GM20000 (cell line): ENCODE data around the gene VEZT.

Experiments
- DNase-seq: peaks from one replicate; pipeline ENCODE4 v3.0.0; 2012; ENCODE audit warnings: low spot score
- TF ChIP-seq, protein P1 (sequence below): IDR thresholded peaks from 2 replicates; pipeline ENCODE4 v1.5.1; 2012; ENCODE audit warnings: mild to moderate bottlenecking, control low read depth; ENCODE audit errors: extremely low read depth, missing control alignments

VEZT gene

GRCh38 chr12:95200128-95200894 is 17.3 kb upstream of the VEZT start:
- TF ChIP-seq, protein P1, sequence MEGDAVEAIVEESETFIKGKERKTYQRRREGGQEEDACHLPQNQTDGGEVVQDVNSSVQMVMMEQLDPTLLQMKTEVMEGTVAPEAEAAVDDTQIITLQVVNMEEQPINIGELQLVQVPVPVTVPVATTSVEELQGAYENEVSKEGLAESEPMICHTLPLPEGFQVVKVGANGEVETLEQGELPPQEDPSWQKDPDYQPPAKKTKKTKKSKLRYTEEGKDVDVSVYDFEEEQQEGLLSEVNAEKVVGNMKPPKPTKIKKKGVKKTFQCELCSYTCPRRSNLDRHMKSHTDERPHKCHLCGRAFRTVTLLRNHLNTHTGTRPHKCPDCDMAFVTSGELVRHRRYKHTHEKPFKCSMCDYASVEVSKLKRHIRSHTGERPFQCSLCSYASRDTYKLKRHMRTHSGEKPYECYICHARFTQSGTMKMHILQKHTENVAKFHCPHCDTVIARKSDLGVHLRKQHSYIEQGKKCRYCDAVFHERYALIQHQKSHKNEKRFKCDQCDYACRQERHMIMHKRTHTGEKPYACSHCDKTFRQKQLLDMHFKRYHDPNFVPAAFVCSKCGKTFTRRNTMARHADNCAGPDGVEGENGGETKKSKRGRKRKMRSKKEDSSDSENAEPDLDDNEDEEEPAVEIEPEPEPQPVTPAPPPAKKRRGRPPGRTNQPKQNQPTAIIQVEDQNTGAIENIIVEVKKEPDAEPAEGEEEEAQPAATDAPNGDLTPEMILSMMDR = no peak
- DNase-seq = no peak

DNA sequence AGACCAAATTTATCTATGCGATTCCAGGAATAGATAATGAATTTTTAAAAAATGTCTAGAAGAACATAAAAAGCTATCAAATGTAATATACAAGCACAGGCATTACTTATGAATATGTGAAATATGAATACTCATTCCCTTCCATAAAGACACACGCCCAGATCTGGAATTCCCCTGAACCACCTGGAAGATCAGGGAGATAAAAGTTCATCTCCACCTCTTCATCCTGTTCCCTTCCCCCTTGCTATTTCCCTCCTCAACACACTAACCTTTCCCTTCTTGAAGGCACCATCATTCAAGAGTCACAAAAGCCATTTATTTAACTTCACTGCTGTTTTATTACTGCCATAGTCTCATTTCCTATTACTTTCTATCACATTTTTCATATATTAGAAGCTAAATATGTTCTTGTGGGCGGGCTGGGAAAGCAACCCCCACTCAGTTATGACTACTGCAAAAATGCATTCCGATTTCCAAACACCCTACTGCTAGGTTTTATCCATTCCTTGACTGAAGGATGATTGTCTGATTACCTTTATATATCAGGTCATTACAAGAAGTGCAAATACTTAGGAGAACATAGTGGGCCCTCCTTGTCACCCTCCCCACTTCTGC is 16.4 kb upstream of the VEZT start:
- DNase-seq = no peak
- TF ChIP-seq, protein P1 = no peak

GRCh38 chr12:95202691-95203486 is 14.7 kb upstream of the VEZT start:
- no peak for DNase-seq
- TF ChIP-seq, protein P1 = no peak

DNA sequence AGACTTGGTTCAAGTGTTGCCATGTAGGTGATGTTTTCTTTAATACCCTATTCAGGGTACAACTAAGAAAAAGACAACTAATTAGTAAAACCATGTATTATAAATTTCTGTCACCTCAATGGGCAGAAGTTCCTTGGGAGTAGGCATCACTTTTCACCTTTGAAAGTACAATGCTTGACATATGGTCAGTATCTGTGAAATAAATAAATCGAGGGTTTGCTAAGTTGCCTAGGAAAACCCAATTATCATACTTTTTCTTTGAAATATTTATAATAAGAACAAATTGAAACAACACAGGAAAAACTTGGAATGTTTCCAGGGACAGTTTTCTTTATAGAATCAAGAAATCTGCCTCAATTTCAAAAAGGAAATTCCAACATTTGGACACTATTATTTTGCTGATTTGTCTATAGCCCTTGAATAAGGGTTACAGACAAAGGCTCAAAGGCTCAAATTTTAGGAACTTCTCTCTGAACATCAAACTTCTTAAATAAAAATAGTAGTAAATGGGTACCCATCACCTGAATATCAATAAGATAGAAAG is 14.0 kb upstream of the VEZT start:
- DNase-seq = no peak
- TF ChIP-seq, protein P1 = no peak

DNA sequence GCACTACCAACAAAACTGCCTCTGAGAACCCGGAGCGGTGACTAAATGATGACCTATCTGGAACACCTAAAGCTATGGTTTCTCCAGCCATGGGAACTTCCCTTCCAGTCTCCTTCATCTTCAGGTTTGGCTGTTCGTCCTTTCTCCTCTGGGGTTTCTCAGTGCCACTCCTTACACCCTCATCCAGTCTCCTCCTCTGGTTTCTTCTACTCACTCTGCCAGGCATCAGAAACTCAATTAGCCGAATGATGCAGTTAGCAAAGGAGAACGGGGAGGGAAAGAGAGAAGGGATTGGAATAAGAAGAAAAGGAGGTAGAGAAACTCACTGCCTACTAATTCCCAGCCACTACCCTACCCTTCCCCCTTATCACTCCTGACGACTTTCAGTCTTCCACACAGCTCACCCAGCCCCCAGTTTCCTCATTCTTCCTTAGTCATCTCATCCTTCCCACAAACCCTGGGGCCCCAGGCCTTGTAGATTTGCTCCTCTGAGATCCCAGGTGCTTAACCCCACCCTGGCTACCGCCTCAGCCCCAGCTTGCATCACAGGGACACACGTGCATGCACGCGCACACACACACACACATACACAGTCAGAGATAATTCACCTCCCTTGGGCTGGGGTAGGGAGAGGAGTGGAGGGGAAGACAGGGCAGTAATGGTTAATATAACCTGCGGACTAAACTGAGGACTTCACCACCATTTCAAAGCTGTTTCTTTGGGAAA is 13.3 kb upstream of the VEZT start:
- DNase-seq = no peak
- TF ChIP-seq, protein P1 = no peak

DNA sequence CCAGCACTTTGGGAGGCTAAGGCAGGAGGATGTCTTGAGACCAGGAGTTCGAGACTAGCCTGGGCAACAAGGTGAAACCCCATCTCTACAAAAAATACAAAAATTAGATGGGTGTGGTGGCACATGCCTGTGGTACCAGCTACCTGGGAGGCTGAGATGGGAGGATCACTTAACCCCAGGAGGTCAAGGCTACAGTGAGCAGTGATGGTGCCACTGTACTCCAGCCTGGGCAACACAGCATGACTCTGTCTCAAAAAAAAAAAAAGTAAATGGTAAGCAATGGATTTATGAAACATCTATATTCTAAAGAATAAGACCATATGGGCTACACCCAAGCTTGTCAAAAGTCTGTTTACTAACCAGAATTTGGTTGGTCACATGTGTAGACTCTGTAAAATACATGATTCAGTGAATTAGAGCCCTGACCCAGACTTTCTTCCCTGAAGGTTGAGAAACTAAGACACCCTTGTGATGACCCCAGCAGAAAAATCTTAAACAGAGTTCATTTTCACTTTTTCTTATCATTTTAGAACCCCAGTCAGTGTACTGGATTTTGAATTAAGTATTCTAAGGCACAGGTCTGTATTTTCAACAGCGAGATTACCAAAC is 12.5 kb upstream of the VEZT start:
- no peak for DNase-seq
- TF ChIP-seq, protein P1 = no peak
